Mononuclear cell (primary cell): ENCODE results near the gene TFG. TPM values are rescaled to one million over a fixed set of nuclear protein-coding genes. Genes with fewer than 3 reads are reported as not detected.

ENCODE experiments used
- H3K27me3 ChIP-seq: 2 replicates; pipeline ENCODE4 v1.6.0; 2011; ENCODE audit warnings: low read length, control low read depth; ENCODE audit not compliant: insufficient read depth
- H3K4me1 ChIP-seq: 2 replicates; pipeline ENCODE4 v1.5.1; 2011; ENCODE audit warnings: mild to moderate bottlenecking, low read length, control low read depth; ENCODE audit not compliant: insufficient read depth
- H3K4me3 ChIP-seq: 2 replicates; pipeline ENCODE4 v1.5.1; 2011; ENCODE audit warnings: mild to moderate bottlenecking, low read length, moderate library complexity
- H3K9me3 ChIP-seq: 2 replicates; pipeline ENCODE4 v1.5.1; 2011; ENCODE audit warnings: low read depth, mild to moderate bottlenecking, control low read depth, low read length
- total RNA-seq: library from RNA; depleted of rRNA; stranded (reverse); fragments of >200 nt; gene quantifications from one replicate; pipeline ENCODE4 v1.2.3, GENCODE V29; 2012

The TFG gene
- total RNA-seq, 1 donor = 60.1 TPM

- Histone ChIP-seq H3K27me3 (no peaks in the 10 kb centered on the region), H3K4me1 (no peaks in the 10 kb centered on the region), H3K9me3 (no peaks in the 10 kb centered on the region), H3K4me3 (no peak overlapping the region)
Observed at GRCh38 chr3:100759950-100760349, 50.7 kb downstream of the TFG start.

- Histone ChIP-seq H3K27me3 (no peaks in the 10 kb centered on the region), H3K4me3 (no peak overlapping the region), H3K9me3 (no peaks in the 10 kb centered on the region), H3K4me1 (no peaks in the 10 kb centered on the region)
Observed at GRCh38 chr3:100760377-100760776, 51.1 kb downstream of the TFG start.

- no peaks in the 10 kb centered on the region for H3K4me1 ChIP-seq
- no peaks in the 10 kb centered on the region for H3K9me3 ChIP-seq
- no peak overlapping the region for H3K4me3 ChIP-seq
- H3K27me3 ChIP-seq = no peaks in the 10 kb centered on the region
Observed at GRCh38 chr3:100761211-100761942, 52.1 kb downstream of the TFG start.

GRCh38 chr3:100761951-100762350 lies 52.7 kb downstream of the TFG start:
- Histone ChIP-seq H3K4me3 (no peak overlapping the region), H3K4me1 (no peaks in the 10 kb centered on the region), H3K27me3 (no peaks in the 10 kb centered on the region), H3K9me3 (no peaks in the 10 kb centered on the region)

- Histone ChIP-seq H3K27me3 (no peaks in the 10 kb centered on the region), H3K9me3 (no peaks in the 10 kb centered on the region), H3K4me1 (no peaks in the 10 kb centered on the region), H3K4me3 (no peak overlapping the region)
Observed at GRCh38 chr3:100765437-100765975, 56.2 kb downstream of the TFG start.

- Histone ChIP-seq H3K4me3 (no peak overlapping the region), H3K4me1 (no peaks in the 10 kb centered on the region), H3K27me3 (no peaks in the 10 kb centered on the region), H3K9me3 (no peaks in the 10 kb centered on the region)
Observed at GRCh38 chr3:100766069-100766468, 56.8 kb downstream of the TFG start.

- Histone ChIP-seq H3K27me3 (no peaks in the 10 kb centered on the region), H3K9me3 (no peaks in the 10 kb centered on the region), H3K4me3 (no peak overlapping the region), H3K4me1 (no peaks in the 10 kb centered on the region)
Observed at GRCh38 chr3:100769693-100770092, 60.4 kb downstream of the TFG start.

GRCh38 chr3:100775226-100775625 lies 65.9 kb downstream of the TFG start:
- Histone ChIP-seq H3K4me1 (no peaks in the 10 kb centered on the region), H3K27me3 (no peaks in the 10 kb centered on the region), H3K4me3 (no peak overlapping the region), H3K9me3 (no peaks in the 10 kb centered on the region)

- Histone ChIP-seq H3K27me3 (no peaks in the 10 kb centered on the region), H3K9me3 (no peaks in the 10 kb centered on the region), H3K4me1 (no peaks in the 10 kb centered on the region), H3K4me3 (no peak overlapping the region)
Observed at GRCh38 chr3:100775669-100776068, 66.4 kb downstream of the TFG start.

GRCh38 chr3:100776097-100776729 lies 66.9 kb downstream of the TFG start:
- Histone ChIP-seq H3K4me1 (no peaks in the 10 kb centered on the region), H3K27me3 (no peaks in the 10 kb centered on the region), H3K9me3 (no peaks in the 10 kb centered on the region), H3K4me3 (no peak overlapping the region)

- Histone ChIP-seq H3K9me3 (no peaks in the 10 kb centered on the region), H3K4me3 (no peak overlapping the region), H3K4me1 (no peaks in the 10 kb centered on the region), H3K27me3 (no peaks in the 10 kb centered on the region)
Observed at GRCh38 chr3:100776746-100777145, 67.5 kb downstream of the TFG start.

- no peaks in the 10 kb centered on the region for H3K4me1 ChIP-seq
- no peak overlapping the region for H3K4me3 ChIP-seq
- no peaks in the 10 kb centered on the region for H3K9me3 ChIP-seq
- no peaks in the 10 kb centered on the region for H3K27me3 ChIP-seq
Observed at GRCh38 chr3:100777271-100777670, 68.0 kb downstream of the TFG start.

- H3K27me3 ChIP-seq = no peaks in the 10 kb centered on the region
- H3K4me3 ChIP-seq = no peak overlapping the region
- no peaks in the 10 kb centered on the region for H3K4me1 ChIP-seq
- H3K9me3 ChIP-seq = no peaks in the 10 kb centered on the region
Observed at GRCh38 chr3:100779480-100779879, 70.2 kb downstream of the TFG start.

- Histone ChIP-seq H3K9me3 (no peaks in the 10 kb centered on the region), H3K4me1 (no peaks in the 10 kb centered on the region), H3K27me3 (no peaks in the 10 kb centered on the region), H3K4me3 (no peak overlapping the region)
Observed at GRCh38 chr3:100780071-100780622, 70.9 kb downstream of the TFG start.

GRCh38 chr3:100781301-100781700 lies 72.0 kb downstream of the TFG start:
- no peaks in the 10 kb centered on the region for H3K27me3 ChIP-seq

More at GRCh38 chr3:100781301-100781700, 72.0 kb downstream of the TFG start:
- no peaks in the 10 kb centered on the region for H3K9me3 ChIP-seq
- no peaks in the 10 kb centered on the region for H3K4me1 ChIP-seq
- H3K4me3 ChIP-seq = no peak overlapping the region
